ENCODE measurements around the gene MARCHF10. TPM values are rescaled to one million over a fixed set of nuclear protein-coding genes. Genes with fewer than 3 reads are reported as not detected.

The MARCHF10 gene
- total RNA-seq, 4 donors from 2014 or later, result 0.29 to 0.81 TPM; not detected in 2

- TF ChIP-seq, protein P1, sequence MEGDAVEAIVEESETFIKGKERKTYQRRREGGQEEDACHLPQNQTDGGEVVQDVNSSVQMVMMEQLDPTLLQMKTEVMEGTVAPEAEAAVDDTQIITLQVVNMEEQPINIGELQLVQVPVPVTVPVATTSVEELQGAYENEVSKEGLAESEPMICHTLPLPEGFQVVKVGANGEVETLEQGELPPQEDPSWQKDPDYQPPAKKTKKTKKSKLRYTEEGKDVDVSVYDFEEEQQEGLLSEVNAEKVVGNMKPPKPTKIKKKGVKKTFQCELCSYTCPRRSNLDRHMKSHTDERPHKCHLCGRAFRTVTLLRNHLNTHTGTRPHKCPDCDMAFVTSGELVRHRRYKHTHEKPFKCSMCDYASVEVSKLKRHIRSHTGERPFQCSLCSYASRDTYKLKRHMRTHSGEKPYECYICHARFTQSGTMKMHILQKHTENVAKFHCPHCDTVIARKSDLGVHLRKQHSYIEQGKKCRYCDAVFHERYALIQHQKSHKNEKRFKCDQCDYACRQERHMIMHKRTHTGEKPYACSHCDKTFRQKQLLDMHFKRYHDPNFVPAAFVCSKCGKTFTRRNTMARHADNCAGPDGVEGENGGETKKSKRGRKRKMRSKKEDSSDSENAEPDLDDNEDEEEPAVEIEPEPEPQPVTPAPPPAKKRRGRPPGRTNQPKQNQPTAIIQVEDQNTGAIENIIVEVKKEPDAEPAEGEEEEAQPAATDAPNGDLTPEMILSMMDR (IDR thresholded peaks at IDR 0.05), result no peak
- no peak for TF ChIP-seq POLR2A (IDR thresholded peaks at IDR 0.05)
- H3K27ac ChIP-seq, result no peak overlapping the region
- WGBS, 2 donors, result 43 to 48% methylated on average over 9 of the region's 9 CpGs
- no peaks in the 10 kb centered on the region for H3K9me3 ChIP-seq
- no peak overlapping the region for H3K4me3 ChIP-seq (replicated peaks in 1 of 3)
- intact Hi-C loops (cut with DNase I), result no loop called here
- peaks cover 8 to 13% of the 10 kb centered on the region in 2 donors for H3K4me1 ChIP-seq
- no peaks in the 10 kb centered on the region for H3K36me3 ChIP-seq
- H3K27me3 ChIP-seq, result no peaks in the 10 kb centered on the region
- no peak for DNase-seq
Measured at GRCh38 chr17:62657690-62658089, 150.4 kb downstream of the MARCHF10 start.

DNA sequence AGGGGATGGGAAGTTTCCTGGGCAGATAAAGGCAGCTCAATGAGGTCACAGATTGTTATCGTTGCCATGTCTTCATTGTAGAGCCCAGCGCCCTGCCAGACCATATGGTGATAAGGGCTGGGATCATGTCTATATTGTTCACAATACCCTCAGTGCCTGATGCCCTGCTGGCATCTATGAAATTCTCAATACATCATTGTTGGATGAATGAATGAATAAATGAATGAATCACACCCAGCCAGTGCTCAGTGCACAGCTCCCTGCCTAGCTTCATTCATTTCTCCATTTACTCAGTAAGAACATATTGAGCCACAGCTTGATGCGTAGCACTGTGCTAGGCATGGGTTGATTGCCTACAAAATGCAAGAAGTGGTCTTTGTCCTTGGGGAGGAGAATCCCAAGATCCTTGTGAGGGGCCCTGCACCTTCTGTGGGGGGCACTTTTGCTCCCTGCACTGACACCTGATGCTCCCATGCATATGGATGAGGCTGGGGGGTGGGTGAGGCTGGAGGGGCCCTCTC is 150.9 kb downstream of the MARCHF10 start:
- no peak overlapping the region for H3K27ac ChIP-seq
- no peaks in the 10 kb centered on the region for H3K36me3 ChIP-seq
- WGBS, 2 donors, result 96% methylated on average over 3 of the region's 3 CpGs
- no peaks in the 10 kb centered on the region for H3K9me3 ChIP-seq
- H3K27me3 ChIP-seq, result no peaks in the 10 kb centered on the region
- no peak for DNase-seq
- H3K4me3 ChIP-seq (replicated peaks in 1 of 3), result no peak overlapping the region
- TF ChIP-seq POLR2A (IDR thresholded peaks at IDR 0.05), result no peak
- TF ChIP-seq, protein P1 (IDR thresholded peaks at IDR 0.05), result no peak
- peaks cover 10 to 15% of the 10 kb centered on the region in 2 donors for H3K4me1 ChIP-seq
- intact Hi-C loops (cut with DNase I), result no loop called here

DNA sequence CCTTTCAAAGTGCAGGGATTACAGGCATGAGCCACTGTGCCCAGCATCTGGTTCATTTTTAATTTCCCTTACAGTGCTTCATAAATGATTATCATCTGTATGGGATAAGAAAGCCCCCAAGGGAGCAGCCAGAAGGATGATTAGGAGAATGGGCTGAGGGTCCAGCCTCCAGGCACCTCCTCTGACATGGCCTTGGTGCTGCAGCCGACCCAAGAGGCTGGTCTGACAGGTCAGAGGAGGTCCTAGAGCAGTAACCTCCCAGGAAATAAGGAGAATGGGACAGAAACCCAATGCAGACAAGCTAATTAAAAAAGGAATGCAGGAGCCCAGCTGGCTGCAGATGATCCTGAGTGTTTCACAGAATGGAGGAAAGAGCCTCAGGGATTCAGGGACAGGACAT is 151.7 kb downstream of the MARCHF10 start:
- no peak overlapping the region for H3K4me3 ChIP-seq (replicated peaks in 1 of 3)
- H3K4me1 ChIP-seq, result peaks cover 13 to 18% of the 10 kb centered on the region in 2 donors
- no peaks in the 10 kb centered on the region for H3K27me3 ChIP-seq
- 67 to 71% methylated on average over 1 of the region's 1 CpG for WGBS, 2 donors
- no peak for TF ChIP-seq POLR2A (IDR thresholded peaks at IDR 0.05)
- H3K36me3 ChIP-seq, result no peaks in the 10 kb centered on the region
- no peak for DNase-seq
- H3K9me3 ChIP-seq, result no peaks in the 10 kb centered on the region
- H3K27ac ChIP-seq, result no peak overlapping the region
- intact Hi-C loops (cut with DNase I), result no loop called here

GRCh38 chr17:62655656-62656055 is 152.5 kb downstream of the MARCHF10 start:
- WGBS, 2 donors, result 88 to 90% methylated on average over 6 of the region's 6 CpGs
- no peak overlapping the region for H3K27ac ChIP-seq
- H3K27me3 ChIP-seq, result no peaks in the 10 kb centered on the region
- intact Hi-C loops (cut with DNase I), result no loop called here
- H3K36me3 ChIP-seq, result no peaks in the 10 kb centered on the region
- no peaks in the 10 kb centered on the region for H3K9me3 ChIP-seq
- peaks cover 13 to 18% of the 10 kb centered on the region in 2 donors for H3K4me1 ChIP-seq
- DNase-seq, result no peak
- no peak overlapping the region for H3K4me3 ChIP-seq (replicated peaks in 1 of 3)
- TF ChIP-seq, protein P1 (IDR thresholded peaks at IDR 0.05), result no peak
- TF ChIP-seq POLR2A (IDR thresholded peaks at IDR 0.05), result no peak

DNA sequence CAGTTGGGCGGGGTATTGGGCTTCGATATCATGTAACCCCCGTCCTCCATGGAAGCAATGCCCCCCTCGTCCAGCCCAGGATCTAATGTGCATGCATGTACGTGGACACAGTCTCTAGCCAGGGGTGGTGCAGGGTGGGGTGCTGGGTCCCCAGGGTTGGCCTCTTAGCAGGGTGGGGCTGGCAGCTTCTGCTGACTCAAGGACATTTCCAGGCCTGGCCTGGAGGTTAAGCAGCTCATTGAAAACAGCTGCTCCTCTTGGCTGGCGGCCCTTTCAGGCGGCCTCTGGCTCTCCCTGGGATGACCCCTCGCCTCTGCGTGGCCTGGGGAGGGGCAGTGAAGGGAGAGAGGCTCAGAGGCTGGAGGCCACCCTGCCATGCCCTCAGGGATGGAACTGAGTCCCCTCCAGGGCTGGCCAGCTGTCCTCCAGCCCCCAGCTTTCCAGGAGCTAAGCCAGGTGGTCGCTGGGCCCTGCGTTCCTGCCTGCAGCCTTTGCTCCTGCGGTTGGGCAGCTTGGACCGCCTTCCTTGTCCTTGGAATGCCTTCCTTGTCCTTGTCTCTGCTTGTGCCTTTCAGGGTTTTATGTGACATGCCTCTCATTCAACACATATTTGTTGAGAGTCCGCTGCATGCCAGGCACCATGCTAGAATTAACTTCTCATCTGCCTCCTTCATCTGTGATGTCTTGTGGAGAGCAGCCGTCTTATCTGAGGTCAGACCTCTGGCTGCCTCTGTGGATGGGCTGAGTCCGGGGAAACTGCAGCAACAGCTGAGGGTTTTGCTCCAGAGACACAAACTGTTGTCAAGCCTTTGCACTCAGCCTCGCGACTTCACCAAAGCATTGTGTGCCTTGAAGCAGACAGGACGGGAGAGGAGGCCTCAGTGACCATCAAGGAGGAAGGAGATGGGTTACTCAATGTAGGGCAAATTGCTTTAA is 154.0 kb downstream of the MARCHF10 start:
- H3K9me3 ChIP-seq, result no peaks in the 10 kb centered on the region
- no peaks in the 10 kb centered on the region for H3K27me3 ChIP-seq
- H3K4me1 ChIP-seq, result peaks cover 13 to 18% of the 10 kb centered on the region in 2 donors
- H3K4me3 ChIP-seq (replicated peaks in 1 of 3), result no peak overlapping the region
- WGBS, 2 donors, result 68 to 78% methylated on average over 15 of the region's 19 CpGs
- intact Hi-C loops (cut with DNase I), result no loop called here
- TF ChIP-seq POLR2A (IDR thresholded peaks at IDR 0.05), result no peak
- TF ChIP-seq, protein P1 (IDR thresholded peaks at IDR 0.05), result no peak
- H3K27ac ChIP-seq, result no peak overlapping the region
- no peak for DNase-seq
- no peaks in the 10 kb centered on the region for H3K36me3 ChIP-seq
